Upper lobe of right lung (tissue), 1 donor: ENCODE measurements around the gene ALS2CL. TPM values are rescaled to one million over a fixed set of nuclear protein-coding genes. Genes with fewer than 3 reads are reported as not detected.

Experiments used
- ATAC-seq: fragments of 200-7000 bp; cut with Tn5 transposase; one replicate; pipeline ENCODE4 v1.9.1; 2020; ENCODE audit warnings: mild to moderate bottlenecking, moderate library complexity
- DNase-seq: peaks from one replicate; pipeline ENCODE4 v3.0.0-alpha.2; 2020
- H3K27ac ChIP-seq: fragments of 200-600 bp; one replicate; pipeline ENCODE4 v1.8.0; 2022
- H3K27me3 ChIP-seq: fragments of 200-600 bp; one replicate; pipeline ENCODE4 v1.8.0; 2022; ENCODE audit warnings: mild to moderate bottlenecking
- H3K36me3 ChIP-seq: fragments of 200-600 bp; one replicate; pipeline ENCODE4 v1.8.0; 2022
- H3K4me1 ChIP-seq: fragments of 200-600 bp; one replicate; pipeline ENCODE4 v1.8.0; 2022
- H3K4me3 ChIP-seq: fragments of 200-600 bp; one replicate; pipeline ENCODE4 v1.8.0; 2022; ENCODE audit warnings: mild to moderate bottlenecking
- H3K9me3 ChIP-seq: fragments of 200-600 bp; one replicate; pipeline ENCODE4 v1.8.0; 2022
- CTCF ChIP-seq: fragments of 200-600 bp; IDR thresholded peaks from one replicate; pipeline ENCODE4 v1.8.0; 2022; ENCODE audit warnings: antibody characterized with exemption
- intact Hi-C: fragments of 100-400 bp; cut with DNase I; formaldehyde crosslinking; loops from one replicate; pipeline ENCODE4 v1.11.0; 2022
- total RNA-seq: library from RNA; stranded (reverse); fragmentation: NEBNext Ultra II Directional; extraction: Animal tissue kit (Norgen Biotek cat#: 25700); gene quantifications from one replicate; pipeline ENCODE4 v1.2.1, GENCODE V29; 2021
- donor health status: DM: no; HTN: yes; CAD: no; lungs with severe emphysema.

ALS2CL gene
- total RNA-seq, 1 donor from 2014 or later: 64.5 TPM

- no peak for TF ChIP-seq CTCF
- no peaks in the 10 kb centered on the region for H3K9me3 ChIP-seq
- no peaks in the 10 kb centered on the region for H3K36me3 ChIP-seq
- ATAC-seq (peak; percentile 6), DNase-seq (peak; percentile 43)
- no peak overlapping the region for H3K27ac ChIP-seq
- no peaks in the 10 kb centered on the region for H3K27me3 ChIP-seq
- intact Hi-C loops: no loop called here
- no peak overlapping the region for H3K4me3 ChIP-seq
- H3K4me1 ChIP-seq: peaks cover 2% of the 10 kb centered on the region
Measured at GRCh38 chr3:46668591-46668990, 24.9 kb downstream of the ALS2CL start.

DNA sequence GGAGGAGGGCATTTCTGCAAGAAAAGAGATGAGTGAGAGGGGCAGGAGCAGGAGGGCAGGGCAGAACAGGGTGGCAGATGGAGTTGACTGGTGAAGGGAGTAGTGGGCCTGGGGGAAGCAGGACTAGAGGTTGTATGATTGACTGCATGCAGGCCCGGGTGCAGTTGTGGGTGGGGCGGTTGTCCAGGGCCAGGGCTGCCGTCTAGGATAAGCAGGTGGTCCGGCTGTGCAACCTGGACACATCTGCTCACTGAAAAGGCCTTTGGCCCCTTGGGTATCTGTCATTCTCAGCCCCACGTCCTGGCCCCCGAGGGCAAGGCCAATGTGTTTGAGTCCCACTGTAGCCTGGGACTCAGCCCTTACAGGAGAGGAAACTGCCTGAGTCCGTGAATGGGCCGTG lies 25.4 kb downstream of the ALS2CL start:
- ATAC-seq (no peak), DNase-seq (peak; percentile 52)
- no peak for TF ChIP-seq CTCF
- no peaks in the 10 kb centered on the region for H3K9me3 ChIP-seq
- H3K27ac ChIP-seq: no peak overlapping the region
- intact Hi-C loops: no loop called here
- H3K4me1 ChIP-seq: peaks cover 7% of the 10 kb centered on the region
- no peak overlapping the region for H3K4me3 ChIP-seq
- H3K27me3 ChIP-seq: no peaks in the 10 kb centered on the region
- H3K36me3 ChIP-seq: no peaks in the 10 kb centered on the region

GRCh38 chr3:46667657-46668056 lies 25.8 kb downstream of the ALS2CL start:
- peaks cover 10% of the 10 kb centered on the region for H3K4me1 ChIP-seq
- intact Hi-C loops: no loop called here
- H3K27ac ChIP-seq: no peak overlapping the region
- DNase-seq: peak; percentile 57
- H3K4me3 ChIP-seq: no peak overlapping the region
- no peaks in the 10 kb centered on the region for H3K27me3 ChIP-seq
- TF ChIP-seq CTCF: no peak
- no peaks in the 10 kb centered on the region for H3K9me3 ChIP-seq
- H3K36me3 ChIP-seq: no peaks in the 10 kb centered on the region
- no peak for ATAC-seq

DNA sequence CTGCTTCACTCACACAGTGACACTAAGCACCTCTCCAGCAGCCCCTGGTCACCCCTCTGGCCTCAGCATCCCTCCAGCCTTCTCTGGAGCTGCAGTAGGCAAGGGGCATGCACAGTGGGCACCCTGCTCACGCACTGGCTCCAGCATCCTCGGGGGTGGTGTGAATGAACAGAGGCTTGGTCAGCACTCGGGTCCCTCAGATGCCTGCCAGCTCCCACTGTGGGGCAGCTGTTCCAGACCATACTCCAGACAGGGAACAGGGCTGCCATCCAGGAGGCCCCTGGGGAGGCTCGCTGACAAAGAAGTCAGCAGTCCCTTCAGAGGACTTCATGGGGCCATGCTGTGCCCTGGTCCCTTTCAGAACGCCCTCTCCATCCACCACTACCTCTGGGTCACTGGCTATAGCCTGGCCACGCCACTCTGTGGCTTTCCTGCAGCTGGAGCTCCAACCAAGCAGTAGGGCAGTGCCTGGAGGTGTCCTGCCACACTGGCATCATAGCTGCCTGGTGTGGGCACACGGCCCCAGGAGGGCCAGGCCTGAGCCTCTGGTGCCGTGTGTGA lies 26.3 kb downstream of the ALS2CL start:
- TF ChIP-seq CTCF: no peak
- ATAC-seq (no peak), DNase-seq (peak; percentile 64)
- intact Hi-C loops: no loop called here
- Histone ChIP-seq H3K4me1 (peaks cover 10% of the 10 kb centered on the region), H3K27me3 (no peaks in the 10 kb centered on the region), H3K9me3 (no peaks in the 10 kb centered on the region), H3K36me3 (no peaks in the 10 kb centered on the region), H3K27ac (no peak overlapping the region), H3K4me3 (no peak overlapping the region)

DNA sequence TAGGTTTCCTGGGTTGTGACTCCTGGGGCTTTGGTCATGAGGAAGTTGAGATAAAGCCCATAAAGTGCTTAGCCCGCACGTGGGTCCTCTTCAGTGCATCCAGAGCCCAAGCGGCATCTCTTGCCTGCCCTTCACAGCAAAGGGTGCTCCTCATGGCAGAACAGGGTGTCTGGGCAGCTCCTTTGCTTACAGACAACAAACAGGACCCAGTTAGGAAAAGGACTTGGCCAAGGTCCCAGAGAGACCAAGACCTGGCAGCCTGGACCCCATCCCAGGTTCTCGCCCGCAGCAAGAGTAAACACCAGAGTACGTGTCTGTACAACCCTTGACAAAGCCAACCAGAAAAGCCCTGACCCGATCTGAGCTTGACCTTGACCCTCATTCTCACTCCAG lies 27.0 kb downstream of the ALS2CL start:
- H3K4me3 ChIP-seq: no peak overlapping the region
- H3K27ac ChIP-seq: no peak overlapping the region
- ATAC-seq (no peak), DNase-seq (peak; percentile 33)
- H3K9me3 ChIP-seq: no peaks in the 10 kb centered on the region
- peaks cover 10% of the 10 kb centered on the region for H3K4me1 ChIP-seq
- H3K27me3 ChIP-seq: no peaks in the 10 kb centered on the region
- H3K36me3 ChIP-seq: no peaks in the 10 kb centered on the region
- intact Hi-C loops: no loop called here
- TF ChIP-seq CTCF: no peak
